HG02571 (cell line): ENCODE results near the gene GREB1L.
"Not testable (repeated sequence)": the region's sequence is repeated elsewhere in the genome, so short reads cannot be mapped to it uniquely, and the experiment has no call there.

Source experiments
- ATAC-seq: cut with Tn5 transposase; IDR thresholded peaks from one replicate; pipeline ENCODE4 v1.9.1; 2021; ENCODE audit warnings: mild to moderate bottlenecking, moderate library complexity; ENCODE audit not compliant: unreplicated experiment

Gene GREB1L

DNA sequence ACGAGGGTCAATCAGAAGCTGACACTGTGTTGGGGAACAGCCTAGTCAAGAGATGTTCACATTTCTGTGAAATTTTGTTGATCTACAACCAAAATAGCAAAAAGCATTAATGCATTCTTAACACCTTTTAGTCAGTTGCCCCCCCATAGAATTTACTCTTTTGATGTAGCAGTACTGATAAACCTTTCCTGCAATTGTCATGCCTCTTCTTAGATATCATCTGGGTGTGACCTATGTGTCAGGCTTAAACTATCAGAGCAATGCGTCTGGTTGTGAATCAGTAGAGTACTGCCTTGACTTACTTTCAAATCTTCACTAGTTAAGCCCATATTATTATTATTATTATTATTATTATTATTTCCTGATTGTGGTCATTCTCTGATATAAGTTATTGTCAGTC, 61.9 kb downstream of the GREB1L start:
- no peak for ATAC-seq

- no peak for ATAC-seq
Measured at GRCh38 chr18:21305621-21306020, 63.6 kb downstream of the GREB1L start.

DNA sequence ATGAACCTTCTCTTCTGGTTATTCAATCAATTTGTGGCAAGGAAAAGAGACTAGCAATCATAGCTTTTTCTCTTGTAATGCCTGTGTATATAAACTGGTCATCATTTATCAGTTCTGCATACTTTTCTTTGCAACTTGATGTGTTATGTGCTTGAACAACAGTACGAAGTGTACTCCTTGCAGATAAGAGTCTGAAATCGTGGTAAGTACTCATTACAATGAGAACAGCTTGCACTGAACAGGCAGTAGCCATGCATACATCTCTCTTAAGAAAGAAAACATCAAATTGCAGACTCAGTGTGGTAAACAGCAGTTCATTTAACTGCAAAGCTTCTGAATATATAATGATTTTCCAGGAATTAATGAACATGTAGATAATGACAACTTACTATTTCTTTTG, 64.3 kb downstream of the GREB1L start:
- ATAC-seq = no peak

DNA sequence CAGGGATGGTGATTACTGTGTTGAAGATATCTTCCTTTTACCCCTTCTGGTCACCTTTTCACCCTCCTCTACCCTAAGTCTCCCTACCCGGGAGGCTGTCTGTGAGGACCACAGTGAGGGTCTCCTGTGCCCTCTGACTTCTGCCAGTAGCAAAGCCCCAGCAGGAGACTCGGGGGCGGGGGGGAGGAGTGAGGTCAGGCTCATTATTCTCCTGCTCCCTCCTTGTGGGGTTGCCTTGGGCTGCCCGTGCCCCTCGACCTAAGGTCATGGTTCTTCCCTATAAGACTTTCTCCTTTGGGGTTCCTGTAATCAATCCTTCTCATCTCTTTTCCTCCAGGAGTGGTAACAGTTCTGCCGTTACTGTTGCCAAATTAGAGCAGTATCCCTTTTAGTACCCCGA, 65.5 kb downstream of the GREB1L start:
- no peak for ATAC-seq

DNA sequence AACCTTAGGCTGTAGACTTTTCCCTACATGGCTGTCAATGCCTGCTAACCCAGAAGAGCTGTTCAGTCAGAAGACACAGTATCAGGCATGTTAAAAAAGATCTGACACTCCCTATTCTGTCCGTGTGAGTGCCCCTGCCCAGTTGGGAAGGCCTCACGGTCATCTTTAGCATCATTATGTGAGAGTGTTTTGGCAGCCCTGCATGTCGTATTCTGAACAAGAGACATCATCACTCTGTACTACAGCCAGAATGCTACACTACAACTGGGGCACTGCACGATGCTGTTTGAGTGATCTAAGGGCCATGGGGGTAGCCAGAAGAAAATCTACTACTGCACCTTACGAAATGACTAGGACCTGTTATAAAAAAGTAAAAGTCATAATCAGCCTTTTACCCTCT, 67.2 kb downstream of the GREB1L start:
- no peak for ATAC-seq

DNA sequence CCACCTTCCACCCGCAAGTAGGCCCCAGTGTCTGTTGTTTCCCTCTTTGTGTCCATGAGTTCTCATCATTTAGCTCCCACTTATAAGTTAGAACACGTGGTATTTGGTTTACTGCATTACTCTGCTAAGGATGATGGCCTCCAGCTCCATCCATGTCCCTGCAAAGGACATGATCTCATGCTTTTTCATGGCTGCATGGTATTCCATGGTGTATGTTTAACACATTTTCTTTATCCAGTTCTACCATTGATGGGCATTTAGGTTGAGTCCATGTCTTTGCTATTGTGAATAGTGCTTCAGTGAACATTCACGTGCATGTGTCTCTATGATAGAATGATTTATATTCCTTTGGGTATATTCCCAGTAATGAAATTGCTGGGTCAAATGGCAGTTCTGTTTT, 69.9 kb downstream of the GREB1L start:
- ATAC-seq = not testable (repeated sequence)

DNA sequence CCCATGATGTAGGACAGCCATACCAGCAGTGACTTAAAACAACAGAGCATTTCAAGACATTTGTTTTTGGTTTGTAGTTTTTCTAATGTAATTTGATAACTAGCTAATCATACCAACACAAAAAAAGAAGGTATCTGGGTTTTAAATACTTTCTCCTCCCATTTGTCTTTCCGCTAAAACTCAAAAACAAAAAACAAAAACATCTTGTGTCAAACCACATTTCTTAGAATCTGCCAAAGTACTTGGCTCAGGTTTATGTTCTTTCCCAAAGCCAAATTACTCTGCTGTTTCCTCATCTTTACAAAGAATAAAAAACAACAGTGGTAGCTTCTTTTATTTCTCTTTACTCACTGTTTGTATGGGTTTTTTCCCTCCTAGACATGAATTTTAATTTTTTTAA, 71.5 kb downstream of the GREB1L start:
- no peak for ATAC-seq

GRCh38 chr18:21314724-21315123, 72.7 kb downstream of the GREB1L start:
- ATAC-seq = no peak

DNA sequence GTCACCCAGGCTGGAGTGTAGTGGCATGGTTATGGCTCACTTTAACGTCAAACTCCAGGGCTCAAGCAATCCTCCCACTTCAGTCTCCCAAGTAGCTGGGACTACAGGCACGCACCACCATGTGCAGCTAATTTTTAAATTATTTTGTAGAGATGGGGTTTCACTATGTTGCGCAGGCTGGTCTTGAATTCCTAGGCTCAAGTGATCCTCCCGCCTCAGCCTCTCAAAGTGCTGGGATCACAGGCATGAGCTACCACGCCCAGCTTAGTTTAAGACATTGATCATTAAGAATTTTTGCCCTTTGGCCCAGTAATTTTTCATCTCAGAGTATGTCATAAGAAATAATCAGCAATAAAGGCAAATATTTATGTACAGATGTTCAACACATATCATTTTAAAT, 73.1 kb downstream of the GREB1L start:
- not testable (repeated sequence) for ATAC-seq

- ATAC-seq = no peak
Measured at GRCh38 chr18:21315741-21316197, 73.7 kb downstream of the GREB1L start.

- ATAC-seq = no peak
Measured at GRCh38 chr18:21316296-21316695, 74.3 kb downstream of the GREB1L start.

- no peak for ATAC-seq
Measured at GRCh38 chr18:21321711-21322110, 79.7 kb downstream of the GREB1L start.

DNA sequence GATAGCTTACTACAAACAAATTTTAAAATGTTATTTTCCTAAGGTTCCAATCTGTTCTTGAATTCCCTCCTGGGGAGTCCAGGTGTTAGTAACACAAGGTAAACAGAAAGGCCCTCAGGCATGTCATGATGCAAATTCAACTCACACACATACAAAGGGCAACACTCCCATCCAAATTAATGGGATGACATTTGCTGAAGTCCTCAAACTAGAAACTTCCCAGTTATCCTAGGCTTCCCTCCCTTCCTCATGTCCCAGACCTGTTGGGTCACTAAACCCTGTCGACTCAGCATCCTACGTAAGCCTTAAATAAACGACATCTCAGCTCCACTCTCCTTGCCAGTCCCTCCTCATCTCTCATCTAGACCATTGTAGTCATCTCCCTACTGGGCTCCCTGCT, 85.1 kb downstream of the GREB1L start:
- ATAC-seq = no peak

DNA sequence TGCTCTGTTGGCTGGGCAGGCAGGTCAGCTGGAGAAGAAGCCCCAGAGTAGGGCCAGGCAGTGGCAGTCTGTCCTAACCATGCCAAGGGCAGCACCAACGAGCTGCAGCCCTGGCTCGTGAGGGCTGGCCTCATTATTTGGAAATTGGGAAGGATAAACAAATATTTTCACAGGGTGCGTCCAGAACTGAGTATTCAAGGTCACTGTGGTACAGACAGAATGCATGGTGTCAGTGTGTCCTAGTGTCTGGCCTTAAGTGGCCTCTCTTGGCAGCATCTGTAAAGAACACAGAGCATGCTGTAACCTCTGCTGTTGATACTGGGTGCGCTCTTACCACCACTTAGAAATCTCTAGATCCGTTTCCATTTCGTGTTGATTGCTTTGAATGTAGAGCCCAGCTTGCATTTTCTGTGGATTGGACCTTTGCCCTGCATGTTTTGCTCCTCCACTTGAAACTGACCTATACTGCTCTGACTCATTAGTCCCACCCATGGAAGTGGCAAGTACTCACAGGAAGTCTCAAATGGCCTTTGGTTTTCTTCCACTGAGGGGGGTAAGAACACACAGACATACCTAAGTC, 88.2 kb downstream of the GREB1L start:
- no peak for ATAC-seq

GRCh38 chr18:21331065-21331464, 89.0 kb downstream of the GREB1L start:
- ATAC-seq = no peak

DNA sequence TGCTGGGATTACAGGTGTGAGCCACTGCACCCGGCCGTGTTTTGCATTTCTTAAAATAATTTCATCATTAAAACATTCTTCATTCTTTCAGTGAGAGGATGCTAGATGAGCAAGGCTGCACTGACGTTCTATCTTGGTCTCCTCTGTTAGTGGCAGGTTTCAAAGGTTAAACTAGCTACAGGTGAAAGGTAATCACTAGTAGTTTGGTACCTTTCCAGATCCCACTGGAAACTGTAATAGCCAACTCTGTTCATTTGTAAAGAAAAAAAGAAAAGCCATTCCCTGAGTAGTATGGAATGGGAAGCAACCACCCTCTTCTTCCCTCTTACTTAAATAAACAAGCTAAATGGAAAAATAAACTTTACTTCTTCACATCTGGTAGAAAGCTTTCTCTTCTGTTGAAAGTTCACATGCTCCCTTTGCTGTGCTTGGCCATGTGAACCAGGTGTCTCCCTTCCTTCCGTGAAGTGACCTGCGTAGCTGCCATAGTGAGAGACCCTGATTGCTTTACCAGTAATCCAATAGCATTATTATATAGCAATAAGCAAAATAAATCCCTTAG, 94.0 kb downstream of the GREB1L start:
- ATAC-seq = no peak

- ATAC-seq = no peak
Measured at GRCh38 chr18:21336846-21337245, 94.8 kb downstream of the GREB1L start.

DNA sequence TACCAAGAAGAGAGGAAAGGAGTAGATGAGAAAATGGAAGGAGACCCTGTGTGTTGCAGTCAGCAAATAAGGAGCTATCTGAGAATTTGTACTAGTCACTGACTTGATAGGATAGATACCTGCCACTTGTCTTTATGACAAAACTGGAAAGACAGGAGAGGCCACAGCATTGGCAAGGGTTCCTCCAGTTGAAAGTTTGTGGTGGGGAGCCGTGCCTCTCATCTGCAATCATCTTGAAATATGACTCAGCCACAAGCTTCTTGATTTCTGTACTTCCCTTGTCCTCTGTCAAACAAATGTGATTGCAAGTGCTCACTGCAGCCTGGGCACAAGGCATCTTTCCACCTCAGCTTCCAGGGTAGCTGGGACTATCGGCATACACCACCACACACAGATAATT, 99.1 kb downstream of the GREB1L start:
- ATAC-seq = no peak

DNA sequence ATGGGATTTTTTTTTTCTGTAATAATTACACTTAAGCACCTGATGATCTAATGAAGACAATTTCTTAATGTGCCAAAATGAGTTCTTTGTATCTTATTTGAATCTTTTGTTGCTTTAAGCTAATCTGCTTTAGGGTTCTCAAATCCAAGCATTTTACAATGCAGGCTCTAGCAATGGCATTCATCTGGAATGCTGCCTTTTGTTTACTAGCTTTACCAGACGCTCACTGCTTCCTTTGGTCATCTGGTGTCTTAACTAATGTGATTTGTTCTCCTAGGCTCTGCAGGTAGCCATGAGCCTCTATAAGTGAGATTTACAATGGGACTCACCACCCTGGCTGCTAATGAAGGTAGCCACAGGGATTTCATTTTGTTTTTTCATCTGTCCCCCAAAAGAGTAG, 100.3 kb downstream of the GREB1L start:
- no peak for ATAC-seq

DNA sequence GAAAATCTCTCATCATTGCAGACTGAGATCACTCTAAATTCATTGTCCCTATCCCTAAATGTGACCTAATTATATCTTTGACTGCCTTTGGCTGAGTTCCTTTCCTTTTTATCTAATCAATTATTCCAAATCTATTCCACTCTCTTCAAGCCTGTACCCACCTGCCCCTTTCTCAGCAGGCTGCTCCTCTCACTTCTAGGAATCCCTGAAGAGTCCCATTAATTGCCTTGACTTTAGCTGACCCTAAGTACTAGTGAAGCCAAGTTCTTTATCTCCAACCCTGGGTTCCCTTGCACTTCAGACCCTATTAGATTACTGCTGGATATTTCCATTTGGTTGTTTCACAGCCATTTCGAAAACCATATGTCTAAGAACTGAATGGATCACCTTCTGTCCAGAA, 102.8 kb downstream of the GREB1L start:
- ATAC-seq = no peak

- no peak for ATAC-seq
Measured at GRCh38 chr18:21345840-21346239, 103.8 kb downstream of the GREB1L start.

DNA sequence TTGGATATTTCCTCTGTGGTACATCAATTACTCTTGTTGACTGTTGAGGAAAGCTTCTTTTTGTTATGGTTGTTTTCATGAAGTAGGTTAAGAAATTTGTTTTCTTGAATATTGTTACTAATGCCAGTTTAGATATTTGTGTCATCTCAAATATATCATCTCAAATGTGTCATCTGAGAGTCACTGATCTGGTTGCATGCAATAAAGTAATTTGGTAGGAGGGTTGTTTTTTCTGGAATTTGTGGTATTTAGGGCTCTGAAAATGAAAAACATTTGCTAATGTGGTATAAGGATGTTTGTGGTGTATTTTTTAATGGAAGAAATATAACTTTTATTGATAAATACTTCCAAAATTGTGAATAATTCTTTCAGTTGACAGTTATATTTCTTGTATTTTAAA, 117.7 kb downstream of the GREB1L start:
- no peak for ATAC-seq

- no peak for ATAC-seq
Measured at GRCh38 chr18:21361307-21361880, 119.4 kb downstream of the GREB1L start.
